Activated CD4-positive, alpha-beta T cell treated with anti-CD3 and anti-CD28 coated beads, Interleukin-2, amount 10 ng/mL, durations not matched to agents 24 days and 14 days (primary cell): ENCODE measurements around the gene OR2L13. TPM values are rescaled to one million over a fixed set of nuclear protein-coding genes. Genes with fewer than 3 reads are reported as not detected.
"Not testable (repeated sequence)": the region's sequence is repeated elsewhere in the genome, so short reads cannot be mapped to it uniquely, and the experiment has no call there.

Experiments
- DNase-seq: peaks from one replicate; pipeline ENCODE4 v3.0.0; 2022
- H3K27ac Mint-ChIP-seq: one replicate; pipeline ENCODE4 v1.8.0; 2022; ENCODE audit warnings: mild to moderate bottlenecking, mixed read lengths
- H3K27me3 Mint-ChIP-seq: one replicate; pipeline ENCODE4 v1.8.0; 2022; ENCODE audit warnings: mixed read lengths
- H3K36me3 Mint-ChIP-seq: one replicate; pipeline ENCODE4 v1.8.0; 2022; ENCODE audit warnings: low read depth, mild to moderate bottlenecking, mixed read lengths
- H3K4me1 Mint-ChIP-seq: one replicate; pipeline ENCODE4 v1.8.0; 2021; ENCODE audit warnings: mixed read lengths
- H3K4me3 Mint-ChIP-seq: one replicate; pipeline ENCODE4 v1.8.0; 2022; ENCODE audit warnings: mild to moderate bottlenecking, moderate library complexity, mixed read lengths
- H3K9me3 Mint-ChIP-seq: one replicate; pipeline ENCODE4 v1.8.0; 2021; ENCODE audit warnings: mixed read lengths
- intact Hi-C: fragments of 100-400 bp; cut with micrococcal nuclease; formaldehyde crosslinking; loops from one replicate; pipeline ENCODE4 v1.15.1; 2023
- total RNA-seq: library from RNA; stranded (reverse); gene quantifications from 2 replicates; pipeline ENCODE4 v1.2.3, GENCODE V29; 2022

Gene OR2L13, protein sequence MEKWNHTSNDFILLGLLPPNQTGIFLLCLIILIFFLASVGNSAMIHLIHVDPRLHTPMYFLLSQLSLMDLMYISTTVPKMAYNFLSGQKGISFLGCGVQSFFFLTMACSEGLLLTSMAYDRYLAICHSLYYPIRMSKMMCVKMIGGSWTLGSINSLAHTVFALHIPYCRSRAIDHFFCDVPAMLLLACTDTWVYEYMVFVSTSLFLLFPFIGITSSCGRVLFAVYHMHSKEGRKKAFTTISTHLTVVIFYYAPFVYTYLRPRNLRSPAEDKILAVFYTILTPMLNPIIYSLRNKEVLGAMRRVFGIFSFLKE
- total RNA-seq: not detected in 2 replicates

DNA sequence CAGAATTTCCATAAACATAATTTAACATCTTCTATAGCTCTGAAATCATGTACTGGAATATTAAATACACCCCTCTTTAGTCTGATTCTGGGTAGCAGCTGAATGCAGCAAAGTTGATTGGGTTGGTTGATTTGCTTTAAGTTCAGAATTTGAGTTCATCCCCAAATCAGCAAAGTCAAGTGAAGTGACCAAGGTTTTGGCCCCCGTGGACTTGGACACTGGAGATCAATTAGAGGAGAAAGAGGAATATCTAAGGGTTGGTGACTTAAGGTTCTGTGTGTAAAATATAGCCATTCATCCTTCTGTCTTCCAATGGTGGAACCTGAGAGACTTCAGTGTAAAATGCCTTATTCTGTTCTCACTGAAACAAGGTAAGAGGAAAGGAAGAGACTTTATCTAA lies at the start of gene OR2L13:
OR2L13 (plus strand) TSS at position 301 of the 400 bp plus-strand sequence. CDS start 4,192 bp downstream, outside the sequence.
- no peaks in the 10 kb centered on the region for H3K36me3 Mint-ChIP-seq
- no peak within 1 kb of the TSS for H3K4me3 Mint-ChIP-seq
- DNase-seq: no peak
- H3K9me3 Mint-ChIP-seq: no peaks in the 10 kb centered on the region
- H3K27me3 Mint-ChIP-seq: no peaks in the 10 kb centered on the region
- intact Hi-C loops: no loop called here
- no peaks in the 10 kb centered on the region for H3K4me1 Mint-ChIP-seq
- H3K27ac Mint-ChIP-seq: no peak within 1 kb of the TSS

DNA sequence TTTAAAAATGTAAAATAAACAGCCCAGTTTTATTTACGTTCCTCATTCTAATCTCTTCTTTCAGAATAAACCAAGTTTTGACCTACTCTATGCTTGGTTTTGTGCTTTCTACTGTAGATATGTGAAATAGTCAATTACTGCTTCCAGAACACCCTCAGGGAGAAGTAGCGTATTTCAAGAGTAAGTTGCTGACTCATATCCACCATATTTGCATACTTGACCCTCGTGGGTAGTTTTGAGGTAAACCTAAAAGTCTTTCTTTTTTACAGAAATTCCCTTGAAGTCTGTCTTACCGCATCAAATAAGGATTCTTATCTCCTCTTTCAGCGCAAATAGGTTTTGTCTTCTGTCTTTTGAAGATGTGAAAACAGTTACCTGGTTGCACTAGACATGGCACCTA lies 49.8 kb upstream of the OR2L13 start:
- intact Hi-C loops: no loop called here
- H3K4me1 Mint-ChIP-seq: no peaks in the 10 kb centered on the region
- no peak for DNase-seq
- no peaks in the 10 kb centered on the region for H3K27me3 Mint-ChIP-seq
- no peaks in the 10 kb centered on the region for H3K36me3 Mint-ChIP-seq
- H3K9me3 Mint-ChIP-seq: peaks cover 9% of the 10 kb centered on the region
- no peak overlapping the region for H3K27ac Mint-ChIP-seq
- H3K4me3 Mint-ChIP-seq: no peak overlapping the region

DNA sequence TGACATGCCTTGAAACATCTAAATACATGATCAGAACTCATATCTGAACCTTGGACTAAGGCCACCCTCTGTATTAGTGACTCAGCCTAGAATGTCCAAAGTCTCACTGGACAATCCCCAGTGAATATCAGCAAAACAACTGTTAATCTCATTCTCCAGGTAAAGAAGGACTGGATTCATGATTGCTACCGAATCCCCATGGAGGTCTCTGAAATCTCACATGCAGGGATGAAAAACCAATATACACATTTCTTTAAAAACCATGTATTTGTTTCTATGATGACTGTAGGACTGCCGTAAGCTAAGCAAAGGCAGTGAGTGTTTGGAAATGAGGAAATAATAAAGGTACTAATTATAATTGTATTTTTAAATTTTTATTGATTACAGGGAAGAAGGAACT lies 48.4 kb upstream of the OR2L13 start, which contains the start of gene OR2L3:
OR2L3 (plus strand) TSS at position 301 of the 400 bp plus-strand sequence. CDS start 13,846 bp downstream, outside the sequence.
- H3K4me1 Mint-ChIP-seq: no peaks in the 10 kb centered on the region
- H3K9me3 Mint-ChIP-seq: peaks cover 9% of the 10 kb centered on the region
- no peak for DNase-seq
- intact Hi-C loops: no loop called here
- no peaks in the 10 kb centered on the region for H3K36me3 Mint-ChIP-seq
- no peak within 1 kb of the TSS for H3K27ac Mint-ChIP-seq
- no peak within 1 kb of the TSS for H3K4me3 Mint-ChIP-seq
- no peaks in the 10 kb centered on the region for H3K27me3 Mint-ChIP-seq

DNA sequence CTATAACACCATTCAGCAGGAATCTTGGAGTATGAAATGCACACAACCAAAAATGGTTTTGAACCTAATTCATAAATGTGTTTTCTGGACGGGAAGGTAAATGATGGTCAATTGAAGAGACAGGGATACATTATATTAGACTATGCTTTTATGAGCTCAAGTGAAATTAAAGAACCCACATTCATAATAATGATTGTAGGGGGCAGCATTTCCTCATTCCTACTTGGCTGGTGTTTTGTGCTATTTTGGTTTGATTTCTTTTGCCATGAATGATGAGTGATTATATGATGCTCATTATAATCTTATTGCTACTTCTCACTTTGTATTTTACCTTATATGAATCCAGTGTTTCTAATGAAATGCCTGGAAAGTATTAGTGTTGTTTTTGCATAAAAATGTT lies 48.0 kb upstream of the OR2L13 start:
- H3K4me1 Mint-ChIP-seq: no peaks in the 10 kb centered on the region
- no peaks in the 10 kb centered on the region for H3K36me3 Mint-ChIP-seq
- no peaks in the 10 kb centered on the region for H3K27me3 Mint-ChIP-seq
- peaks cover 9% of the 10 kb centered on the region for H3K9me3 Mint-ChIP-seq
- intact Hi-C loops: no loop called here
- no peak overlapping the region for H3K27ac Mint-ChIP-seq
- H3K4me3 Mint-ChIP-seq: no peak overlapping the region
- no peak for DNase-seq

DNA sequence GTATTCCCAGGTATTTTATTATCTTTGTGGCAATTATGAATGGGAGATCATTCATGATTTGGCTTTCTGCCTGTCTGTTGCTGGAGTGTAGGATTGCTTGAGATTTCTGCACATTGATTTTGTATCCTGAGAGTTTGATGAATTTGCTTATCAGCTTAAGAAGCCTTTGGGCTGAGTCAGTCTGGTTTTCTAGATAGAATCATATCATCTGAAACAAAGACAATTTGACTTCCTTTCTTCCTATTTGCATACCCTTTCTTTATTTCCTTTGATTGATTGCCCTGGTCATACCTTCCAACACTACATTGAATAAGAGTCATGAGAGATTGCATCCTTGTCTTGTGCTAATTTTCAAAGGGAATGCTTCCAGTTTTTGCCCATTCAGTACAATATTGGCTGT lies 40.3 kb upstream of the OR2L13 start:
- intact Hi-C loops: no loop called here
- H3K36me3 Mint-ChIP-seq: no peaks in the 10 kb centered on the region
- H3K27ac Mint-ChIP-seq: no peak overlapping the region
- no peaks in the 10 kb centered on the region for H3K27me3 Mint-ChIP-seq
- H3K9me3 Mint-ChIP-seq: peaks cover 3% of the 10 kb centered on the region
- no peaks in the 10 kb centered on the region for H3K4me1 Mint-ChIP-seq
- no peak for DNase-seq
- no peak overlapping the region for H3K4me3 Mint-ChIP-seq

DNA sequence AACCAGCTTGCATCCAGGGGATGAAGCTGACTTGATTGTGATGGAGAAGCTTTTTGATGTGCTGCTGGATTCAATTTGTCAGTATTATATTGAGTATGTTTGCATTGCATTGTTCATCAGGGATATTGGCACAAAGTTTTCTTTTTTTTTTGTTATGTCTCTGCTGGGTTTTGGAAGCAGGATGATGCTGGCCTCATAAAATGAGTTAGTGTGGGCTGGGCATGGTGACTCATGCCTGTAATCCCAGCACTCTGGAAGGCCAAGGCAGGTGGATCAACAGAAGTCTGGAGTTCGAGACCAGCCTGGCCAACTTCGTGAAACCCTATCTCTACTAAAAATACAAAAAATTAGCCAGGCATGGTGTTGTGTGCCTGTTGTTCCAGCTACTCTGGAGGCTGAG lies 39.7 kb upstream of the OR2L13 start:
- H3K27me3 Mint-ChIP-seq: no peaks in the 10 kb centered on the region
- peaks cover 3% of the 10 kb centered on the region for H3K9me3 Mint-ChIP-seq
- no peak overlapping the region for H3K27ac Mint-ChIP-seq
- no peaks in the 10 kb centered on the region for H3K4me1 Mint-ChIP-seq
- H3K36me3 Mint-ChIP-seq: no peaks in the 10 kb centered on the region
- intact Hi-C loops: no loop called here
- H3K4me3 Mint-ChIP-seq: no peak overlapping the region
- no peak for DNase-seq

DNA sequence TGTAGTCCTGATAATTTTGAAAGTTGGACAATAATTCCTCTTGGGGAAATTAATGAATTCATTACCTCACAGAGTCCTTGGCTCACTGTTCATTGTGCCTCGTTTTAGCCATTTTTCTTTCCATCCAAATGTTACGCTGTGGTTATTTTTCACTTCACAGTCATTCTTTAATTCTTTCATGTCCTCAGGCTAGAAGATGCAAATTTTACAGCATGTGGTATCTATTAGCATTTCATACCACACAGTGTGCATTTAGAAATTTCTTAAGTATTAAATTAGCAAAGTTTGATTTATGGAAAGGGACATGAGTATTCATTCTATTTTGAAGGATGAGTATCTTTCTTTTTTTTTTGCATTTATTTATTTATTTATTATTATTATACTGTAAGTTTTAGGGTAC lies 29.9 kb upstream of the OR2L13 start:
- no peak for DNase-seq
- H3K4me3 Mint-ChIP-seq: no peak overlapping the region
- intact Hi-C loops: no loop called here
- no peaks in the 10 kb centered on the region for H3K36me3 Mint-ChIP-seq
- no peak overlapping the region for H3K27ac Mint-ChIP-seq
- peaks cover 11% of the 10 kb centered on the region for H3K9me3 Mint-ChIP-seq
- H3K4me1 Mint-ChIP-seq: no peaks in the 10 kb centered on the region
- H3K27me3 Mint-ChIP-seq: no peaks in the 10 kb centered on the region

DNA sequence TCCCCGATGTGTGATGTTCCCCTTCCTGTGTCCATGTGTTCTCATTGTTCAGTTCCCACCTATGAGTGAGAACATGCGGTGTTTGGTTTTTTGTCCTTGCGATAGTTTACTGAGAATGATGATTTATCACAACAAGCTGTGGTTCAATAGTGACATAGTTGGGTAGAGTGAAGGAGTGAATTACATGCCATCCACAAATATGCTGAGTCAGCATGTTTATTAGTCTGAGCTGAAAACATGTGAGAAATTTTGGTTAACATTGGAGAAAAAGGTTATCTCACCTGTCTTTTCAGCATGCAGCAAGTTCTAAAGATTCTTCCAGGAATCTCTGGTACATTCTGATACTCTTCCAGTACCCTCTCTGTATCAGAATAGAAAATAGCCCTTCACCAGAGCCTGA lies 29.4 kb upstream of the OR2L13 start:
- H3K4me1 Mint-ChIP-seq: no peaks in the 10 kb centered on the region
- no peaks in the 10 kb centered on the region for H3K36me3 Mint-ChIP-seq
- DNase-seq: no peak
- H3K27ac Mint-ChIP-seq: no peak overlapping the region
- intact Hi-C loops: no loop called here
- H3K4me3 Mint-ChIP-seq: no peak overlapping the region
- peaks cover 11% of the 10 kb centered on the region for H3K9me3 Mint-ChIP-seq
- no peaks in the 10 kb centered on the region for H3K27me3 Mint-ChIP-seq

DNA sequence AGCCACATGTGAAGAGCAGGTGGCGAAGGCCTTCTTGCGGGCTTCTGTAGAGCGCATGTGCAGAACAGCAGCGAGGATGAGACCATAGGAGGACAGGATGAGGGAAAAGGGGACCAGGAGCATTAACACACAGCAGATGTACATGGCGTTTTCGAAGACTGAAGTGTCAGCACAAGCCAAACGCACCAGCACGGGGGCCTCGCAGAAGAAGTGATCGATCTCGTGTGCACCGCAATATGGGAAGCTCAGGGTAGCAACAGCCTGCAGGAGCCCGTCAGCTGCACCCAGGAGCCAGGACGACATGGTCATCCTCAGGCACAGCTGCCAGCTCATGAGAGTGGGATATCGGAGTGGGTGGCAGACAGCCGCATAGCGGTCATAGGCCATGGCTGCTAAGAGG lies 11.1 kb upstream of the OR2L13 start:
- H3K4me3 Mint-ChIP-seq, H3K36me3 Mint-ChIP-seq, DNase-seq, intact Hi-C loops, H3K27me3 Mint-ChIP-seq, H3K9me3 Mint-ChIP-seq, H3K4me1 Mint-ChIP-seq, H3K27ac Mint-ChIP-seq: not testable (repeated sequence)

DNA sequence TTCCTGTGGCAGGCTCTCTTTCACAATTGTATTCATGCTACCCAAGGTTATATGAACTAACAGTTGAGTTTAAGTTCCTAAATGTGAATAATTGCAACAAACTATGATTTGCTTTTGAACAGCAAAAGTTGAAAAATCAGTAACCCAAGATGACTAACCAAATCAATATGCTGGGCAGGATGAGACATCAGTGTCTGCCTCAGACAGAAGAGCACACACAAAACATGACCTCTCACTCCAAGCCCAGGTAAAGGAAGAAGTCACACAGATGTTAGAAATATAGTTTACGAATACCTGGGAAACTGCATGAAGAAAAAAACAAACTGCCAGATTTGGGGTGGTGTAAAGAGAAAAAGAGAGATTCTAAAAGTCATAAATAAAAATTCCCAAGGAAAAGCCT lies 3.5 kb downstream of the OR2L13 start:
- no peaks in the 10 kb centered on the region for H3K4me1 Mint-ChIP-seq
- H3K36me3 Mint-ChIP-seq: no peaks in the 10 kb centered on the region
- no peak for DNase-seq
- H3K27me3 Mint-ChIP-seq: no peaks in the 10 kb centered on the region
- no peak overlapping the region for H3K27ac Mint-ChIP-seq
- intact Hi-C loops: no loop called here
- H3K9me3 Mint-ChIP-seq: no peaks in the 10 kb centered on the region
- H3K4me3 Mint-ChIP-seq: no peak overlapping the region

DNA sequence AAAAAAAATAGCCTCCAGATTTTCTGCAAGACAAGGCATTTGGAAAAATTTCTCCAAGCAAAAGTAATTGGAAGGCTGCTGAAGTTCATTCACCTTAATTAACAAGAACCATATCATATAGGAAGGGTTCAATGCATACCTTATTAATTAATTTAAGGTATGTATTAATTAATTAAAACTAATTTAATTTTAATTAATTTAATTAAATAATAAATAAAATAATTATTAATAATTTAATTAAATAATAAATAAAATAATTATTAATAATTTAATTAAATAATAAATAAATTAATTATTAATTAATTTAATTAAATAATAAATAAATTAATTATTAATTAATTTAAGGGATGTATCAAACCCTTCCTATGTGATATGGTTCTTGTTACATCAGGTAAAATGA lies 7.9 kb downstream of the OR2L13 start:
- Mint-ChIP-seq H3K36me3 (no peaks in the 10 kb centered on the region), H3K4me3 (no peak overlapping the region), H3K27ac (no peak overlapping the region), H3K27me3 (no peaks in the 10 kb centered on the region), H3K9me3 (no peaks in the 10 kb centered on the region), H3K4me1 (no peaks in the 10 kb centered on the region)
- no peak for DNase-seq
- intact Hi-C loops: no loop called here

DNA sequence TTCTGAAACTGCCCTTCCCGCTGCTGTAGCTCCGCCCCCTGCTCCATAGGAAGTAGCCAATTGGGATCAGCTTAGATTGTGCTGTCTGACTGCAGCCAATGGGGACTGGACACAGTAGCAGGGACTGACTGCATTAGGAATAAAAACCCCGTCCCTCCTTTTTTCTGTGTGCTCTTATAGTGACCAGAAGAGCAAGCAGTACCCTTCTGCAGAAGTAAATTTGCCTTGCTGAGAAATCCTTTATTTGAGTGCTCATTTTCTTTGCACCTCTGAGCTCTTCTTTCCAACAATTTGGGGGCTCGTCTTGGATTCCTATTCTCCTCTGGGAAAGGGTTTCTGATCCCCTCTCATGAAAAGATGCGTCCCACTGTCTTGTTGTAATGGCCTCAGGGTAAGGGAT lies 16.2 kb downstream of the OR2L13 start:
- Mint-ChIP-seq H3K9me3 (peaks cover 15% of the 10 kb centered on the region), H3K36me3 (no peaks in the 10 kb centered on the region), H3K4me3 (no peak overlapping the region), H3K27me3 (no peaks in the 10 kb centered on the region), H3K27ac (no peak overlapping the region), H3K4me1 (no peaks in the 10 kb centered on the region)
- DNase-seq: no peak
- intact Hi-C loops: no loop called here

DNA sequence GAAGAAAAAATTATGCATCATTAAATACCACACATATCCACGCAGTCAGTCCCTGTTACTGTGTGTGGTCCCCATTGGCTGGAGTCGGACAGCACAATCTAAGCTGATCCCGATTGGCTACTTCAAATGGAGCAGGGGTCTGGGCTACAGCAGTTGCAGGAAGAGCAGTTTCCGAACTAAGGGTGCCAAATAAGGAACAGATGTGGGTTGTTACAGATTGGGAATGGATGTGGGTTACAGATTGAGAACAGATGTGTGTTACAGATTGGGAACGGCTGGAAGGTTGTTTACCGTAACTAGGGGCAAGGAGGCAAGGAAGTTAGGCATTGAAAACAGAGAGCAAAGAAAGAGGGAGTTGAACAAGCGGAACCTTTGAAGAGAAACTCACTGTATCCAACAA lies 19.9 kb downstream of the OR2L13 start:
- no peaks in the 10 kb centered on the region for H3K27me3 Mint-ChIP-seq
- H3K4me3 Mint-ChIP-seq: no peak overlapping the region
- H3K27ac Mint-ChIP-seq: no peak overlapping the region
- H3K36me3 Mint-ChIP-seq: no peaks in the 10 kb centered on the region
- H3K4me1 Mint-ChIP-seq: no peaks in the 10 kb centered on the region
- H3K9me3 Mint-ChIP-seq: peaks cover 14% of the 10 kb centered on the region
- intact Hi-C loops: no loop called here
- DNase-seq: no peak

DNA sequence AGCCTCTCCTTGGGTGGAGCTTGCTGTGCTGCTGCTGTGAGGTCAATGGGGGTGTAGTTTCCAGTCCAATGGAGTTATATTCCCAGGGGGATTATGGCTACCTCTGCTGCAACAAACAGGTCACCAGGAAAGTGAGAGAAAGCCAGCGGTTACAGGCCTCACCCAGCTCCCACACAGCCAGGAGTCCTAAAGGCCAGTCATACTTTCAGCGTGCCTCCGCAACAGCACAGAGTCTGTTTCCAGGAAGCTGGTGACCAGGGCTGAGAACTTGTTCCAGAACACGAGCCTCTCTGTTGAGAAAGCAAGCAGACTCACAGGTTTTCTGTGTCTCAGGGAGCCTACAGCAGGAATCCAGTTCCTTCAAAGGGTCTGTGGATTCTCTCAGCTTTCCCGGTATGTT lies 32.7 kb downstream of the OR2L13 start:
- no peak overlapping the region for H3K27ac Mint-ChIP-seq
- no peaks in the 10 kb centered on the region for H3K36me3 Mint-ChIP-seq
- H3K27me3 Mint-ChIP-seq: no peaks in the 10 kb centered on the region
- intact Hi-C loops: no loop called here
- no peaks in the 10 kb centered on the region for H3K4me1 Mint-ChIP-seq
- peaks cover 3% of the 10 kb centered on the region for H3K9me3 Mint-ChIP-seq
- H3K4me3 Mint-ChIP-seq: no peak overlapping the region
- no peak for DNase-seq

DNA sequence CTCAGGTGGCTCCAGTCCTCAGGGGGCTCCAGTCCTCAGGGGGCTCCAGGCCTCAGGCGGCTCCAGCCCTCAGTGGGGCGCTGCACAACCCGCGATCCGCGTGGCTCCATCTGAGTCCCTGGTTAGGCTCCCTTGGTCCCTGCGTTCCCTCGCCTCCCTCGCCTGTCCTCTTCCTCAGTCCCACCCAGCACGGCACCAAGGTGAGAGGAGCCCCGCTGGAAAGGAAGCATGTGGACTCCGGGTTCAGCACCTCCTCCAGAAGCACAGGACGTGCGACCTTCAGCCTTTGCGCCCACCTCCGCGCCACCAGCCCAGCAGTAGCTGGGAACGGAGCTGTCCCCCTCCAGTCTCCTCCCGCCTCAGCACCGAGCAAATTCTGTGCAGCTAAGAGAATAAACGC lies 41.8 kb downstream of the OR2L13 start:
- H3K27me3 Mint-ChIP-seq: no peaks in the 10 kb centered on the region
- no peak for DNase-seq
- H3K4me1 Mint-ChIP-seq: no peaks in the 10 kb centered on the region
- H3K27ac Mint-ChIP-seq: no peak overlapping the region
- H3K36me3 Mint-ChIP-seq: no peaks in the 10 kb centered on the region
- H3K9me3 Mint-ChIP-seq: no peaks in the 10 kb centered on the region
- intact Hi-C loops: no loop called here
- H3K4me3 Mint-ChIP-seq: no peak overlapping the region
